ENCODE results near the gene TBC1D5.

DNA sequence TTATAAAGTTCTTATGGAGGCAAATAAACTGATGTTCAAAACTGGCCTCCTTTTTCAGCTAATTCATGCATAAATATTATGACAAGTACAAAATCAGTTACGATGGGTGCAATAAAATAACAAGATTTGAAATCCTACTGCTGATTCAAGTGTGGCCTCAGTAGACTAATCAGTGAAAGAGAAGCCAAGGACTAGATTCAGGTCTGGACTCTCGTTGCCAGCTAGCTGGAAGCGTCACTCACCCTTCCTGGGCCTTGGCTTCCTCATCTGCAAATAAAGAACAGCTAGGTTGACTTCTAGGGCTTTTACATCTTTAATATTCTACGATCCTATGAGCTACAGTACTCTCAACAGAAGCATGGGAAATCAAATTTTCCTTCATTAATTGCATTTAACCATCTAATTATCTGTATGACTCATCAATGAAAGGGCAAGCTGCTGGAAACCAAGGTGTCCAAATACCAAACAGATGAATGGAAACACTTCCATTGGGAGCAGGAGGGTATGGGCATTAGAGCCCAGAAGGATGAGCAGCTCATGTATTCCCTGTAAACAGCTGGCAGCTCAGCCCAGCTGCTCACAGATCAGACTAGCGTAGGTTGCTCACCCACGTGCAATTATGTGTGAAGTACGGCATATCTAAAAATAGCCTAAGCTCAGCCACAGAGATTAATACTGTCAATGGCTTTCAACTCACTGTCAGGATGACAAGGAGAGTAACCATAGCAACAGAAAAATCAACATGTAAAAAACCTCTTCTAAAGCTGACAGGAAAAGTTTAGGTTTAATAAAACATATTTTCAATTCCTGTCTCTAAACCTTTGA lies 562.8 kb downstream of the TBC1D5 start:
- TF ChIP-seq, protein P1, sequence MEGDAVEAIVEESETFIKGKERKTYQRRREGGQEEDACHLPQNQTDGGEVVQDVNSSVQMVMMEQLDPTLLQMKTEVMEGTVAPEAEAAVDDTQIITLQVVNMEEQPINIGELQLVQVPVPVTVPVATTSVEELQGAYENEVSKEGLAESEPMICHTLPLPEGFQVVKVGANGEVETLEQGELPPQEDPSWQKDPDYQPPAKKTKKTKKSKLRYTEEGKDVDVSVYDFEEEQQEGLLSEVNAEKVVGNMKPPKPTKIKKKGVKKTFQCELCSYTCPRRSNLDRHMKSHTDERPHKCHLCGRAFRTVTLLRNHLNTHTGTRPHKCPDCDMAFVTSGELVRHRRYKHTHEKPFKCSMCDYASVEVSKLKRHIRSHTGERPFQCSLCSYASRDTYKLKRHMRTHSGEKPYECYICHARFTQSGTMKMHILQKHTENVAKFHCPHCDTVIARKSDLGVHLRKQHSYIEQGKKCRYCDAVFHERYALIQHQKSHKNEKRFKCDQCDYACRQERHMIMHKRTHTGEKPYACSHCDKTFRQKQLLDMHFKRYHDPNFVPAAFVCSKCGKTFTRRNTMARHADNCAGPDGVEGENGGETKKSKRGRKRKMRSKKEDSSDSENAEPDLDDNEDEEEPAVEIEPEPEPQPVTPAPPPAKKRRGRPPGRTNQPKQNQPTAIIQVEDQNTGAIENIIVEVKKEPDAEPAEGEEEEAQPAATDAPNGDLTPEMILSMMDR (IDR thresholded peaks at IDR 0.05) = no peak
- no peak for TF ChIP-seq EZH2 (IDR thresholded peaks at IDR 0.05; ENCODE audit: borderline replicate concordance, insufficient read depth, low read depth, low read length, poor library complexity, severe bottlenecking)

All from B cell (primary cell).